OCI-LY7 (cell line): ENCODE measurements around the gene FAM9B. TPM values are rescaled to one million over a fixed set of nuclear protein-coding genes. Genes with fewer than 3 reads are reported as not detected.
A peak's percentile ranks its signal among the peaks of the same experiment; 100 is the strongest.

Experiments used
- Bru-seq: library from RNA; stranded (reverse); fragments of 400-500 nt; gene quantifications from one replicate; lab custom pipeline; 2021; lab: Mats Ljungman, UMichigan
- BruChase-seq, 2 experiments: library from RNA; stranded (reverse); fragments of 400-500 nt; gene quantifications; one replicate each; lab custom pipeline; 2021; lab: Mats Ljungman, UMichigan
- BruUV-seq: library from RNA; stranded (reverse); fragments of 400-500 nt; replicated peaks from 2 replicates; lab custom pipeline; 2021; lab: Mats Ljungman, UMichigan
- CTCF ChIA-PET: fragments of 300-600 bp; sonication (Branson Sonifier 250); formaldehyde crosslinking; loops from one replicate; lab custom pipeline; 2022; ENCODE audit warnings: antibody characterized with exemption; ENCODE audit not compliant: unreplicated experiment; lab: Charles Lee
- POLR2A ChIA-PET: fragments of 300-600 bp; sonication (Branson Sonifier 250); formaldehyde crosslinking; loops from one replicate; lab custom pipeline; 2022; ENCODE audit warnings: antibody characterized with exemption; lab: Charles Lee
- DNase-seq: peaks from one replicate; pipeline ENCODE4 v3.0.0-alpha.2; 2015; ENCODE audit warnings: low spot score
- H2AFZ ChIP-seq: fragments of 200-600 bp; sonication (generic), shearing (Covaris generic); 2 replicates; pipeline ENCODE4 v1.6.1; 2014; ENCODE audit warnings: mild to moderate bottlenecking, antibody characterized with exemption, low read length, moderate library complexity
- H3K27ac ChIP-seq: fragments of 200-600 bp; sonication (generic); 2 replicates; pipeline ENCODE4 v1.5.1; 2014; ENCODE audit warnings: mixed run types, low read depth, mild to moderate bottlenecking, moderate library complexity, low read length, inconsistent platforms; ENCODE audit not compliant: poor library complexity, severe bottlenecking
- H3K36me3 ChIP-seq: fragments of 200-600 bp; sonication (generic); 2 replicates; pipeline ENCODE4 v1.6.1; 2014; ENCODE audit warnings: mild to moderate bottlenecking, antibody characterized with exemption, low read length, moderate library complexity, mixed read lengths; ENCODE audit not compliant: insufficient read depth
- H3K4me1 ChIP-seq: fragments of 200-600 bp; sonication (generic); 2 replicates; pipeline ENCODE4 v1.5.1; 2014; ENCODE audit warnings: mild to moderate bottlenecking, low read length; ENCODE audit not compliant: insufficient read depth, poor library complexity, severe bottlenecking
- H3K4me2 ChIP-seq: fragments of 200-600 bp; sonication (generic); 2 replicates; pipeline ENCODE4 v1.6.1; 2014; ENCODE audit warnings: mild to moderate bottlenecking, low read length
- H3K4me3 ChIP-seq: fragments of 200-600 bp; sonication (generic); 2 replicates; pipeline ENCODE4 v1.5.1; 2014; ENCODE audit warnings: mild to moderate bottlenecking, low read depth, low read length; ENCODE audit not compliant: poor library complexity, severe bottlenecking
- H3K79me2 ChIP-seq: fragments of 200-600 bp; sonication (generic); 2 replicates; pipeline ENCODE4 v1.6.1; 2016; ENCODE audit warnings: low read depth, mild to moderate bottlenecking, low read length, moderate library complexity, mixed read lengths; ENCODE audit not compliant: insufficient read depth
- H3K9me2 ChIP-seq: fragments of 200-600 bp; sonication (generic); 2 replicates; pipeline ENCODE4 v1.6.1; 2016; ENCODE audit warnings: mild to moderate bottlenecking, low read length, mixed read lengths; ENCODE audit not compliant: insufficient read depth
- H3K9me3 ChIP-seq: fragments of 200-600 bp; sonication (generic); 2 replicates; pipeline ENCODE4 v1.6.1; 2014; ENCODE audit warnings: mild to moderate bottlenecking, mixed run types, low read length, mixed read lengths
- H4K20me1 ChIP-seq: fragments of 200-600 bp; sonication (generic); 2 replicates; pipeline ENCODE4 v1.6.1; 2014; ENCODE audit warnings: mild to moderate bottlenecking, antibody characterized with exemption, low read length, moderate library complexity, mixed read lengths; ENCODE audit not compliant: insufficient read depth
- EZH2phosphoT487 ChIP-seq: fragments of 200-600 bp; sonication (generic); IDR thresholded peaks from 2 replicates; pipeline ENCODE4 v1.6.1; 2018; ENCODE audit warnings: low read depth, borderline replicate concordance, mild to moderate bottlenecking, mixed run types, antibody characterized with exemption, low read length, moderate library complexity, mixed read lengths
- intact Hi-C: fragments of 100-400 bp; cut with micrococcal nuclease; formaldehyde crosslinking; loops from one replicate; pipeline ENCODE4 v1.10.0; 2022; ENCODE audit not compliant: unreplicated experiment
- long read RNA-seq: library from polyadenylated mRNA; stranded (forward); transcript quantifications from one replicate; pipeline ENCODE4 v2.0.0, GENCODE V29; 2022
- total RNA-seq, 2 experiments: library from RNA; depleted of rRNA in 1 of 2; stranded (reverse); fragments of >200 nt in 1 of 2; shearing (Covaris generic) in 1 of 2; gene quantifications; 2 replicates each; pipeline ENCODE4 v1.2.3, GENCODE V29; 2014 to 2022
- TF ChIP-seq, protein P1 (sequence below): fragments of 200-600 bp; sonication (generic); conservative IDR thresholded peaks from 2 replicates; pipeline ENCODE4 v1.5.1; 2014; ENCODE audit warnings: mild to moderate bottlenecking, antibody characterized with exemption, low read length, moderate library complexity, mixed read lengths

FAM9B gene
- not detected in 2 replicates for total RNA-seq (2014; rRNA removed; shearing (Covaris generic))
- total RNA-seq (2022): not detected in 2 replicates
- Bru-seq, nascent RNA: not detected
- percentile 10 among the genes with signal in this experiment for BruChase-seq, experiment 1, labeled RNA remaining after a 6-hour chase
- not detected for BruChase-seq, experiment 2, labeled RNA remaining after a 2-hour chase
- long read RNA-seq: 0 reads

DNA sequence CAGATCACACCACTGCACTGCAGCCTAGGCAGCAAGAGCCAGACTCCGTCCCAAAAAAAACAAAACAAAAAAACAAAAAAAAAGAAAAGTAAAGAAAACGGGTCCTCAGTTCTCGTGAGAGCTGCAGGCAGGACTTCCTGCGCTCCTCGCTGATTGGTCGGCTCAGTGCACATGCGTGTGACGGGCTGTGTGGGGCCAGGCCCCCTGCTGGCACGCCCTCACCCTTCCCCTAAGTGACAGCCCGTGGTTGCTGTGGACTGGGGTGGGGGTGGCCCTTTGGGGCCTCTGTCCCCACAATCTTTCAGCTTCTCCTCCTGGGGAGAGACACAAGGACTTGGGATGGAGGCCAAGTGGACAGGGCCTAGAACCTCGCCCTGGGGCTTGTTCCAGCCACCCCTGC lies at the start of gene FAM9B:
Gene FAM9B (minus strand): TSS at position 139 of the 400 bp plus-strand sequence. CDS start 1,141 bp downstream, outside the sequence.
- H3K9me3 ChIP-seq: no peaks in the 10 kb centered on the region
- no peak within 1 kb of the TSS for H3K27ac ChIP-seq
- ChIA-PET CTCF (no interaction called here), POLR2A (no interaction called here)
- H3K4me3 ChIP-seq: no peak within 1 kb of the TSS
- no TSS peak for BruUV-seq
- no peak for DNase-seq
- no peaks in the 10 kb centered on the region for H3K79me2 ChIP-seq
- TF ChIP-seq, protein P1, sequence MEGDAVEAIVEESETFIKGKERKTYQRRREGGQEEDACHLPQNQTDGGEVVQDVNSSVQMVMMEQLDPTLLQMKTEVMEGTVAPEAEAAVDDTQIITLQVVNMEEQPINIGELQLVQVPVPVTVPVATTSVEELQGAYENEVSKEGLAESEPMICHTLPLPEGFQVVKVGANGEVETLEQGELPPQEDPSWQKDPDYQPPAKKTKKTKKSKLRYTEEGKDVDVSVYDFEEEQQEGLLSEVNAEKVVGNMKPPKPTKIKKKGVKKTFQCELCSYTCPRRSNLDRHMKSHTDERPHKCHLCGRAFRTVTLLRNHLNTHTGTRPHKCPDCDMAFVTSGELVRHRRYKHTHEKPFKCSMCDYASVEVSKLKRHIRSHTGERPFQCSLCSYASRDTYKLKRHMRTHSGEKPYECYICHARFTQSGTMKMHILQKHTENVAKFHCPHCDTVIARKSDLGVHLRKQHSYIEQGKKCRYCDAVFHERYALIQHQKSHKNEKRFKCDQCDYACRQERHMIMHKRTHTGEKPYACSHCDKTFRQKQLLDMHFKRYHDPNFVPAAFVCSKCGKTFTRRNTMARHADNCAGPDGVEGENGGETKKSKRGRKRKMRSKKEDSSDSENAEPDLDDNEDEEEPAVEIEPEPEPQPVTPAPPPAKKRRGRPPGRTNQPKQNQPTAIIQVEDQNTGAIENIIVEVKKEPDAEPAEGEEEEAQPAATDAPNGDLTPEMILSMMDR: no peak
- no peaks in the 10 kb centered on the region for H3K36me3 ChIP-seq
- no peaks in the 10 kb centered on the region for H3K4me1 ChIP-seq
- H4K20me1 ChIP-seq: no peaks in the 10 kb centered on the region
- no peaks in the 10 kb centered on the region for H3K9me2 ChIP-seq
- H2AFZ ChIP-seq: no peak within 1 kb of the TSS
- intact Hi-C loops: no loop called here
- H3K4me2 ChIP-seq: no peak within 1 kb of the TSS

DNA sequence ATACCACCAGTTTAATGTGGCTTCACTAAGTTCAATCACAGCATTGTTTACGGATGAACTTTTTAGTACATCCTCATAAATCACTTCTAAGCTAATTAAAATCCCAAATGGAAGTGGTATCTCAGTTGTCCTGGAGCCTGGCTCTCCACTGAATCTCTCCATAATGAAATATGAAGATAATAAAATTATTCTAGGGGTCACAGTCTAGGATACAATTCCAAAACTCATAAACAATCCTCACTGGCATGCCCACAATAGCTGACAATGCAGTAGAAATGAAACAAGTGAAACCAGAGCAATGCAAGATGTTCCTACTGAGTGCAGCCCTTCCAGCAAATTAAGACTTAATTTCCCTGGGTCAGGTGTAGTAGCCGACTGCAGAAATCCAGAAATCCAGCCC lies 47.3 kb upstream of the FAM9B start:
- TF ChIP-seq, protein P1: no peak
- no peak for TF ChIP-seq EZH2phosphoT487
- Histone ChIP-seq H3K79me2 (no peaks in the 10 kb centered on the region), H3K4me1 (no peaks in the 10 kb centered on the region), H3K27ac (no peak overlapping the region), H3K4me2 (no peak overlapping the region), H3K36me3 (no peaks in the 10 kb centered on the region), H3K9me3 (no peaks in the 10 kb centered on the region), H4K20me1 (no peaks in the 10 kb centered on the region), H3K9me2 (no peaks in the 10 kb centered on the region), H3K4me3 (no peak overlapping the region), H2AFZ (no peak overlapping the region)
- BruUV-seq: no TSS peak
- ChIA-PET CTCF (no interaction called here), POLR2A (no interaction called here)
- DNase-seq: no peak
- intact Hi-C loops: no loop called here

DNA sequence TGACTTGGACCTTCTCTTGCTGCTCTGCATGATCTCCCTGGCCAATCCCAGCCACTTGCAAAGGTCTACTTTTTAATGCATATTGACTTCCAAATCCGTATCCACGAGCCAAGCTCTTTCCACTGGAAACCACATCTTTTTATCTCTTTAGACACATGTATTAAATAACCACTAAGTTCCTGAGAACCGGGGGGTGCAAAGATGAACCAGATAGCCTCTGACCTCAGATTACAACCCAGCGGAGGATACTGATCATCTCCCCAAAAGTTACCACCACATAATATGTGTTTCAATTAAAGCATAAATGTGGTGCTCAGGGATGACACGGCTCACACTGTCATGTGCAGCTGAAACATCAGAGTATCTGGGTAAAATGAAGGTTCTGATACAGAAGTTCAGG lies 40.4 kb upstream of the FAM9B start:
- H3K36me3 ChIP-seq: no peaks in the 10 kb centered on the region
- ChIA-PET CTCF (no interaction called here), POLR2A (no interaction called here)
- no peaks in the 10 kb centered on the region for H3K9me2 ChIP-seq
- no peaks in the 10 kb centered on the region for H3K79me2 ChIP-seq
- no peak for TF ChIP-seq EZH2phosphoT487
- TF ChIP-seq, protein P1: no peak
- no TSS peak for BruUV-seq
- no peaks in the 10 kb centered on the region for H3K4me1 ChIP-seq
- H3K27ac ChIP-seq: no peak overlapping the region
- DNase-seq: no peak
- no peak overlapping the region for H3K4me2 ChIP-seq
- intact Hi-C loops: no loop called here
- no peaks in the 10 kb centered on the region for H4K20me1 ChIP-seq
- H2AFZ ChIP-seq: no peak overlapping the region
- H3K9me3 ChIP-seq: no peaks in the 10 kb centered on the region
- no peak overlapping the region for H3K4me3 ChIP-seq
